Iris pigment epithelial cell (primary cell): Measurements from ENCODE around the gene DNASE1.
"Not testable (repeated sequence)": the region's sequence is repeated elsewhere in the genome, so short reads cannot be mapped to it uniquely, and the experiment has no call there.

Experiments
- DNase-seq: peaks from one replicate; pipeline ENCODE4 v3.0.0-alpha.2; 2011; ENCODE audit warnings: low read depth

Gene DNASE1

GRCh38 chr16:3641801-3642396 lies 12.6 kb upstream of the DNASE1 start:
- no peak for DNase-seq

GRCh38 chr16:3642397-3643094 lies 11.9 kb upstream of the DNASE1 start:
- DNase-seq: peak; percentile 71

- DNase-seq: no peak
Observed at GRCh38 chr16:3643095-3643730, 11.3 kb upstream of the DNASE1 start.

GRCh38 chr16:3645108-3645503 lies 9.4 kb upstream of the DNASE1 start:
- no peak for DNase-seq

- peak; percentile 74 for DNase-seq
Observed at GRCh38 chr16:3645504-3646347, 8.8 kb upstream of the DNASE1 start.

- peak; percentile 43 for DNase-seq
Observed at GRCh38 chr16:3646348-3646920, 8.1 kb upstream of the DNASE1 start.

GRCh38 chr16:3650631-3651265 lies 3.7 kb upstream of the DNASE1 start:
- no peak for DNase-seq

- no peak for DNase-seq
Observed at GRCh38 chr16:3651461-3652372, 2.8 kb upstream of the DNASE1 start.

GRCh38 chr16:3652373-3653195 lies 1.9 kb upstream of the DNASE1 start:
- no peak for DNase-seq

GRCh38 chr16:3655030-3655395 lies 522 bp downstream of the DNASE1 start:
- DNase-seq: no peak

- DNase-seq: no peak
Observed at GRCh38 chr16:3655396-3656159, 1.1 kb downstream of the DNASE1 start.

GRCh38 chr16:3656160-3656490 lies 1.6 kb downstream of the DNASE1 start:
- not testable (repeated sequence) for DNase-seq

- DNase-seq: peak; percentile 20
Observed at GRCh38 chr16:3656491-3657468, 2.3 kb downstream of the DNASE1 start.

- peak; percentile 73 for DNase-seq
Observed at GRCh38 chr16:3659251-3659650, 4.8 kb downstream of the DNASE1 start.

- no peak for DNase-seq
Observed at GRCh38 chr16:3661311-3661710, 6.8 kb downstream of the DNASE1 start.

- DNase-seq: no peak
Observed at GRCh38 chr16:3661922-3662321, 7.4 kb downstream of the DNASE1 start.

- no peak for DNase-seq
Observed at GRCh38 chr16:3662601-3663000, 8.1 kb downstream of the DNASE1 start.
